HL-60 (cell line): ENCODE results near the gene ATP13A1.

ENCODE experiments used
- POLR2AphosphoS5 ChIP-seq: IDR thresholded peaks from 2 replicates; pipeline ENCODE4 v1.6.1; 2012; ENCODE audit warnings: low read depth
- SPI1 ChIP-seq: IDR thresholded peaks from 2 replicates; pipeline ENCODE4 v1.6.1; 2012; ENCODE audit warnings: low read depth, mild to moderate bottlenecking, borderline replicate concordance
- TF ChIP-seq, protein P1 (sequence below): IDR thresholded peaks from one replicate; pipeline ENCODE4 v1.5.1; 2011; ENCODE audit warnings: low read length, control low read depth, inconsistent platforms; ENCODE audit not compliant: insufficient read depth
- TF ChIP-seq, protein P2 (sequence below): IDR thresholded peaks from 2 replicates; pipeline ENCODE4 v1.6.1; 2012; ENCODE audit warnings: low read depth; ENCODE audit not compliant: insufficient replicate concordance

DNA sequence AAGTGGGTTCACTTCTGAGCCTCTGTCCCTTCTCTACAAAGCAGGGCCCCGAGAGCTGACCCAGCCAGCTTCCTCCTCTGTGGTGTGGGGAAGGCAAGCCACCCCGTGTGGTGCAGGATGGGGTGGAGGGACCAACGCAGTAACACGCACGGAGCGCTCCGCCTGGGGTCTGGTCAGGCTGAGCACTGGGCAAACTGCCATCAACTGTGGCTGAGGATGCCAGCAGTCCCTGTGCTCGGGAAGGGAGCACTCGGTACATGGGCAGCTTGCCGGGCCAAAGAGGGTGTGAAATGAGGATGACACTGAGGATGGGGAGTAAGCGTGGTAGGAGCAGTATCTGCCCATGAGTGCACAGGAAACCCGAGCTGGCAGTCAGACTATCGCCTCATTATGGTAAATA, 12.4 kb downstream of the ATP13A1 start:
- TF ChIP-seq POLR2AphosphoS5 (no peak), SPI1 (no peak)
- TF ChIP-seq, protein P1, sequence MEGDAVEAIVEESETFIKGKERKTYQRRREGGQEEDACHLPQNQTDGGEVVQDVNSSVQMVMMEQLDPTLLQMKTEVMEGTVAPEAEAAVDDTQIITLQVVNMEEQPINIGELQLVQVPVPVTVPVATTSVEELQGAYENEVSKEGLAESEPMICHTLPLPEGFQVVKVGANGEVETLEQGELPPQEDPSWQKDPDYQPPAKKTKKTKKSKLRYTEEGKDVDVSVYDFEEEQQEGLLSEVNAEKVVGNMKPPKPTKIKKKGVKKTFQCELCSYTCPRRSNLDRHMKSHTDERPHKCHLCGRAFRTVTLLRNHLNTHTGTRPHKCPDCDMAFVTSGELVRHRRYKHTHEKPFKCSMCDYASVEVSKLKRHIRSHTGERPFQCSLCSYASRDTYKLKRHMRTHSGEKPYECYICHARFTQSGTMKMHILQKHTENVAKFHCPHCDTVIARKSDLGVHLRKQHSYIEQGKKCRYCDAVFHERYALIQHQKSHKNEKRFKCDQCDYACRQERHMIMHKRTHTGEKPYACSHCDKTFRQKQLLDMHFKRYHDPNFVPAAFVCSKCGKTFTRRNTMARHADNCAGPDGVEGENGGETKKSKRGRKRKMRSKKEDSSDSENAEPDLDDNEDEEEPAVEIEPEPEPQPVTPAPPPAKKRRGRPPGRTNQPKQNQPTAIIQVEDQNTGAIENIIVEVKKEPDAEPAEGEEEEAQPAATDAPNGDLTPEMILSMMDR = no peak
- TF ChIP-seq, protein P2, sequence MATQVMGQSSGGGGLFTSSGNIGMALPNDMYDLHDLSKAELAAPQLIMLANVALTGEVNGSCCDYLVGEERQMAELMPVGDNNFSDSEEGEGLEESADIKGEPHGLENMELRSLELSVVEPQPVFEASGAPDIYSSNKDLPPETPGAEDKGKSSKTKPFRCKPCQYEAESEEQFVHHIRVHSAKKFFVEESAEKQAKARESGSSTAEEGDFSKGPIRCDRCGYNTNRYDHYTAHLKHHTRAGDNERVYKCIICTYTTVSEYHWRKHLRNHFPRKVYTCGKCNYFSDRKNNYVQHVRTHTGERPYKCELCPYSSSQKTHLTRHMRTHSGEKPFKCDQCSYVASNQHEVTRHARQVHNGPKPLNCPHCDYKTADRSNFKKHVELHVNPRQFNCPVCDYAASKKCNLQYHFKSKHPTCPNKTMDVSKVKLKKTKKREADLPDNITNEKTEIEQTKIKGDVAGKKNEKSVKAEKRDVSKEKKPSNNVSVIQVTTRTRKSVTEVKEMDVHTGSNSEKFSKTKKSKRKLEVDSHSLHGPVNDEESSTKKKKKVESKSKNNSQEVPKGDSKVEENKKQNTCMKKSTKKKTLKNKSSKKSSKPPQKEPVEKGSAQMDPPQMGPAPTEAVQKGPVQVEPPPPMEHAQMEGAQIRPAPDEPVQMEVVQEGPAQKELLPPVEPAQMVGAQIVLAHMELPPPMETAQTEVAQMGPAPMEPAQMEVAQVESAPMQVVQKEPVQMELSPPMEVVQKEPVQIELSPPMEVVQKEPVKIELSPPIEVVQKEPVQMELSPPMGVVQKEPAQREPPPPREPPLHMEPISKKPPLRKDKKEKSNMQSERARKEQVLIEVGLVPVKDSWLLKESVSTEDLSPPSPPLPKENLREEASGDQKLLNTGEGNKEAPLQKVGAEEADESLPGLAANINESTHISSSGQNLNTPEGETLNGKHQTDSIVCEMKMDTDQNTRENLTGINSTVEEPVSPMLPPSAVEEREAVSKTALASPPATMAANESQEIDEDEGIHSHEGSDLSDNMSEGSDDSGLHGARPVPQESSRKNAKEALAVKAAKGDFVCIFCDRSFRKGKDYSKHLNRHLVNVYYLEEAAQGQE = no peak
